Omental fat pad (tissue), 4 donors: ENCODE results near the gene MED12L. TPM values are rescaled to one million over a fixed set of nuclear protein-coding genes. Genes with fewer than 3 reads are reported as not detected.

Source experiments
- ATAC-seq: fragments of 150-250 bp; one replicate; pipeline ENCODE4 v1.9.1; 2016; ENCODE audit warnings: mild to moderate bottlenecking, moderate library complexity; ENCODE audit not compliant: low FRiP score
- DNase-seq: peaks from one replicate; pipeline ENCODE4 v3.0.0-alpha.2; 2019; ENCODE audit warnings: low spot score
- total RNA-seq, 4 donors: library from RNA; depleted of rRNA; stranded (reverse); fragments of >200 nt; gene quantifications; one replicate each; pipeline ENCODE4 v1.1.0, GENCODE V29; 2016
- TF ChIP-seq, protein P1 (sequence below), 3 donors: fragments of 450-650 bp; IDR thresholded peaks; one replicate each; pipeline ENCODE4 v1.5.1; 2016 to 2017; ENCODE audit warnings: antibody characterized with exemption in 3 of 3, mild to moderate bottlenecking in 3 of 3, moderate library complexity in 2 of 3

The MED12L gene
- total RNA-seq, 4 donors from 2014 or later: 0.16 to 0.37 (median 0.31) TPM

DNA sequence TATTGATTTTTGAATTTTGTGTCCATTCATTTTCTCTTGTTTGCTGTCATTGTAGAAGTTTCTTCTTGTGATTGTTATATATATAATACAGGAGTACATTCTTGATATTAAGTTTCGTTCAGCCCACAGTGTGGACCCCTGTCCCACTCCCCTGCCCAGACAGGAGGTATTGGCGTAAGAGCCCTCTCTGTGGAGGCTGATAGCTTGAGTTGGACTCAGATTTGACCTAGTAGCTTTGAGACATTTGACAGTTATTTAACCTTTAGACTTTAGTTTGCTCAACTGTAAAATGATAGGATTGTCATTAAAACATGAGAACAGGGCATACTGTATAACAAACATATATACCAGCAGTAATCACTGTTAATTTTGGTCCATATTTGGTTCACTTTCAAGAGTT is 90.5 kb downstream of the MED12L start:
- TF ChIP-seq, protein P1, sequence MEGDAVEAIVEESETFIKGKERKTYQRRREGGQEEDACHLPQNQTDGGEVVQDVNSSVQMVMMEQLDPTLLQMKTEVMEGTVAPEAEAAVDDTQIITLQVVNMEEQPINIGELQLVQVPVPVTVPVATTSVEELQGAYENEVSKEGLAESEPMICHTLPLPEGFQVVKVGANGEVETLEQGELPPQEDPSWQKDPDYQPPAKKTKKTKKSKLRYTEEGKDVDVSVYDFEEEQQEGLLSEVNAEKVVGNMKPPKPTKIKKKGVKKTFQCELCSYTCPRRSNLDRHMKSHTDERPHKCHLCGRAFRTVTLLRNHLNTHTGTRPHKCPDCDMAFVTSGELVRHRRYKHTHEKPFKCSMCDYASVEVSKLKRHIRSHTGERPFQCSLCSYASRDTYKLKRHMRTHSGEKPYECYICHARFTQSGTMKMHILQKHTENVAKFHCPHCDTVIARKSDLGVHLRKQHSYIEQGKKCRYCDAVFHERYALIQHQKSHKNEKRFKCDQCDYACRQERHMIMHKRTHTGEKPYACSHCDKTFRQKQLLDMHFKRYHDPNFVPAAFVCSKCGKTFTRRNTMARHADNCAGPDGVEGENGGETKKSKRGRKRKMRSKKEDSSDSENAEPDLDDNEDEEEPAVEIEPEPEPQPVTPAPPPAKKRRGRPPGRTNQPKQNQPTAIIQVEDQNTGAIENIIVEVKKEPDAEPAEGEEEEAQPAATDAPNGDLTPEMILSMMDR (IDR thresholded peaks at IDR 0.05): no peak
- DNase-seq (no peak), ATAC-seq (no peak)

DNA sequence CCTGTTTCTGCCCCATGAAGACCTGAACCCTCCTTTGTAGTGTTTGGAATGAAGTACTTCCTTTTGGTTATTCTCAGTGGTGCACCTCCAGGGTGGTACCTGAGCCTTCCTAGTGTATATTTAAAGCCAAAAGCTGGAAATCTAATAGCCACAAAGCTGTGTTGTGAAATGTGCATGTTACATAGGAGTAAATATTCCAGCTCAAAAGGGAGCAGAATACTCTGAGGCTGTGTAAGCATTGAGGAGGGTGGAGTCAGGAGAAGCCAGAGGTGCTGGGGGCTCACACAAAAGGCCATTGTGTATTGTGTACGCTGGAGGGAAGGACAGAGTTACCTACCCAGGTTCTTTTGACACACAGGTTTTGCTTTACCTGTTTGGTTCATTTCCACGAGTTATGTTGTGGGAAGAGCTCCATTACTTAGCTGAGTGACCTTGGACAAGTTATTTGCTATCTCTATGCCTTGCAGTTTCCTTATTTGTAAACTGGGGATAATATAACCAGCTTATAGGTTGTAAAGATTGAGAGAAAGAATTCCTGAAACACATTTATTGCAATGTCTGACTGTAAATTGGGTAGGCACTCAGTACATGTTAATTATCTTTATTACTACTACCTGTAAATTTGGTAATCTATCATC is 92.9 kb downstream of the MED12L start:
- no peak for ATAC-seq
- TF ChIP-seq, protein P1 (IDR thresholded peaks at IDR 0.05): no peak
- no peak for DNase-seq

DNA sequence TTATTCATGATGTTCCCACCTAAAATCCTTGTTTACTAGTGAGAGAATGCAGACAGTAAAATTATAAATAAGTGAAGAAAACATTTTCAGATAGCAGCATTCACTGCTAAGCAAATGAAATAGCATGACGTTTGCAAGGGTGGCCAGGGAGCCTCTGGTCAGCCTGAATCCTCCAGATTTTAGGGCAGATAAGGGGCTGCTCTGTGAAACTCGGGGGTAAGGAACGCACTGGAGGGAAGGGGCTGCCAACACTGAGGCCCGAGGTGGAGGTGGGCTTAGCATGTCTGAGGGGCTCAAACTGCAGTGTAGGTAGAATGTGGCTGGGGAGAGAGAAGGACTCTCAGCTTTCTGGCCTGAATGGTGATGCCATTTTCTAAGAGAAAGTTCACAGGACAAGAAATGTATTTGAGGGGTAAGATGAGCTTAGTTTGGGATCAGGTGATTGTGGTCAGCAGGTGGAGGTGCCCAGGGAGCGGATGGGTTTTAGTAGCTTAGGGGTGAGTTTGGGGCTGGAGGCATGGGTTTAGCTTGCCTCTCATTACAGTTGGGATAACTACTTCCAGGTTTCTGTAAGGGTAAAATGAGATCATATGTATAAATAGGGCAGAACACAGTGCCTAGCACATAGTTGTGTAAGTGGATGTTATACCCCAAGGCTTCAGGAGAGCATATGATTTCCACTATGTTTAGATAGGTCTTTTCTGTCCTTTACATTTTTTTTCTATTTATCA is 97.0 kb downstream of the MED12L start:
- TF ChIP-seq, protein P1 (IDR thresholded peaks at IDR 0.05): no peak
- DNase-seq (no peak), ATAC-seq (no peak)

GRCh38 chr3:151183265-151183671 is 97.8 kb downstream of the MED12L start:
- TF ChIP-seq, protein P1 (IDR thresholded peaks at IDR 0.05): no peak
- DNase-seq: no peak
- no peak for ATAC-seq

DNA sequence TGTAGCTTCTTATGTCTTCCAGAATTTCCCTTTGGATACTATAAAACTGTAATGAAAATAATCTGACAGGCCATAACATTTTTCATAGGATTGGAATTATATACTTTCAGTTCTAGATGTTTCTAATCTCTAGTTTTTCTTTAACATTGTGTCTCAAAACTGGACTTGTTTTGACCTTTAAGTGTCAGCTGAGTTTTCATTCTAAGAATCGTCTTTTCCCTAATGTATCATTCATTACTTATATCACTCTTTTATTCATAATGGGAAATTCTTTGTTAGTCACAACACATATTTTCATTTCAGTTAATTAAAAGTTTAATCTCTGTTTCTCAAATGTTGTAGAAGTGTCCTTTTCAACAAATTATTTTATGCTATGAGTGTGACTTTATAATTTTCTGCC is 105.6 kb downstream of the MED12L start:
- no peak for DNase-seq
- ATAC-seq: no peak
- TF ChIP-seq, protein P1 (IDR thresholded peaks at IDR 0.05): no peak

DNA sequence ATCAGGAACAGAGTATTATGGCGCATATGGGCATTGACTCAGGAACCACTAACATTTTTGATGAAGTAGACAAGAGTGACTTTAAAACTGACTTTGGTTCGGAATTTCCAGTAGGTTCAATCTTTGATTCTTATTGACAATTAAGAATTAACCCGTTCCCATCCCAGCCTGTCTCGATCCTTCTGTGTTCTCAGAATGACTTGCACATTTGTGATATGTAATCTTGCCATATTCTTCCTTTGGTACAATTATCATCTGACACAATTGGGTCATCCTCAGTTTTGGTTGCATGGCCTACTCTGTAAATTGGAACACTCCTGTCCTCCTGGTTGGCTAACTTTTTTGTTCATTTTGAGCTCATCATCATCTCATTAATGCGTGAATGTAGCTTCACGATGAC is 107.1 kb downstream of the MED12L start:
- TF ChIP-seq, protein P1 (IDR thresholded peaks at IDR 0.05): no peak
- ATAC-seq (no peak), DNase-seq (no peak)

GRCh38 chr3:151195826-151196225 is 110.4 kb downstream of the MED12L start:
- TF ChIP-seq, protein P1 (IDR thresholded peaks at IDR 0.05): no peak
- ATAC-seq (no peak), DNase-seq (no peak)
